HG03196 (cell line): ENCODE measurements around the gene UBE4B.
"Not testable (repeated sequence)": the region's sequence is repeated elsewhere in the genome, so short reads cannot be mapped to it uniquely, and the experiment has no call there.

Source experiments
- ATAC-seq: cut with Tn5 transposase; IDR thresholded peaks from one replicate; pipeline ENCODE4 v1.9.1; 2021; ENCODE audit not compliant: unreplicated experiment

The UBE4B gene

GRCh38 chr1:10207810-10208209, 175.1 kb downstream of the UBE4B start:
- ATAC-seq = no peak

- ATAC-seq = no peak
Measured at GRCh38 chr1:10208537-10208936, 175.8 kb downstream of the UBE4B start.

GRCh38 chr1:10209590-10209904, 176.8 kb downstream of the UBE4B start:
- no peak for ATAC-seq

GRCh38 chr1:10209905-10210810, 177.4 kb downstream of the UBE4B start, which contains the start of gene KIF1B:
Gene KIF1B (plus strand): TSS chr1:10210570. CDS start chr1:10232329, 21,759 bp downstream.
- peak; percentile 93 for ATAC-seq

GRCh38 chr1:10210841-10211804, 178.4 kb downstream of the UBE4B start:
- peak; percentile 24 for ATAC-seq

- ATAC-seq = no peak
Measured at GRCh38 chr1:10211805-10212410, 179.2 kb downstream of the UBE4B start.

GRCh38 chr1:10212476-10212875, 179.7 kb downstream of the UBE4B start:
- no peak for ATAC-seq

- no peak for ATAC-seq
Measured at GRCh38 chr1:10213186-10213705, 180.5 kb downstream of the UBE4B start.

GRCh38 chr1:10216090-10216749, 183.5 kb downstream of the UBE4B start:
- ATAC-seq = no peak

- ATAC-seq = no peak
Measured at GRCh38 chr1:10217748-10218441, 185.1 kb downstream of the UBE4B start.

GRCh38 chr1:10220200-10220599, 187.4 kb downstream of the UBE4B start:
- ATAC-seq = no peak

GRCh38 chr1:10220657-10221056, 187.9 kb downstream of the UBE4B start:
- not testable (repeated sequence) for ATAC-seq

GRCh38 chr1:10225573-10225972, 192.8 kb downstream of the UBE4B start:
- ATAC-seq = no peak

- ATAC-seq = no peak
Measured at GRCh38 chr1:10228528-10228927, 195.8 kb downstream of the UBE4B start.

- no peak for ATAC-seq
Measured at GRCh38 chr1:10229903-10230302, 197.1 kb downstream of the UBE4B start.
